GM19452 (cell line): ENCODE measurements around the gene TMEM9.
"Not testable (repeated sequence)": the region's sequence is repeated elsewhere in the genome, so short reads cannot be mapped to it uniquely, and the experiment has no call there.

Source experiments
- ATAC-seq: cut with Tn5 transposase; IDR thresholded peaks from one replicate; pipeline ENCODE4 v1.9.1; 2021; ENCODE audit not compliant: unreplicated experiment

TMEM9 gene

DNA sequence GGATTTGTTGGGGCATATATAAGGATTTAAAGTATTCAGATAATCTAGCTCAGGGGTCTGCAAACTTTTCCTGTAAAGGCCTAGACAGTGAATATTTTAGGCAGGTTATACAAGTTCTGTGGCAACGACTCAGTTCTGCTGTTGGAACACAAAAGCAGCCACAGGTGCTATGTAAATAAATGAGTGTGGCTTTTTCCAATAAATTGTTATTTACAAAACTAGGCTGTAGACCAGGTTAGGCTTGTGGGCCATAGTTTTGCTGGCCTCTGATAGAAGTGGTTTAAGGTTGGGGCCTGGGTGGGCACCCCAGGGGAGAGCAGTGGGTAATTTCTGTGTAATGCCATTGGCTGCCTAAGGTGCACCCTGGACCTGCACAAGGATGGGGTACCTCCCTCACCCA, 19.5 kb upstream of the TMEM9 start:
- ATAC-seq, result no peak

DNA sequence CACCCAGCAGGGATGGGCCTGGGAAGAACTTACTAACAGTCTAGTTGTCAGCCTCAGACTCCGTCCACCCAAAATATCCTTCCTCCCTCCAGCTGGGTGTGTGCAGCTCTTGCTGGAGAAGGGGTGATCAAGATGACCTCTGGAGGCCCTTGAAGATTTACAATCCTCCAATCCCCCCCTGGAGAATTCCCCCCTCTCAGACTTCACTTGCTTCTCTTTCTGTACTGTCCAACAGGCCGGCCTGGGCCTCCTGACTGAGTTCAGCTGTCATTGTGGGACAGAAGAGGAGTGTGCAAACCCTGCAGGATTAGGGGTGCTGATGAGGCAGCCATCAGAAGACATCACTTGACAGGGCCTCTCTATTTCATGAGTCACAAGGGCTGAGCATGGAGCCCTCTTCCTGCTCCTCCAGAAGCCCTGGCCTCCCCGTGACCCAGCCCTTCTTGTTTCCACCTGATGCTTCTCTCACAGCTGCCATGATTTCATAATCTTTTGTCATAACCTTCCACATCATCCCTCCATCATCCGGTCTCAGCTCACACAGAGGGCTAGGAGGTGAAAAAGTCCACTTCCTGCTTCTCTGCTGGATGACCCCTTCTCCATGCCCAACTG, 18.8 kb upstream of the TMEM9 start:
- no peak for ATAC-seq

DNA sequence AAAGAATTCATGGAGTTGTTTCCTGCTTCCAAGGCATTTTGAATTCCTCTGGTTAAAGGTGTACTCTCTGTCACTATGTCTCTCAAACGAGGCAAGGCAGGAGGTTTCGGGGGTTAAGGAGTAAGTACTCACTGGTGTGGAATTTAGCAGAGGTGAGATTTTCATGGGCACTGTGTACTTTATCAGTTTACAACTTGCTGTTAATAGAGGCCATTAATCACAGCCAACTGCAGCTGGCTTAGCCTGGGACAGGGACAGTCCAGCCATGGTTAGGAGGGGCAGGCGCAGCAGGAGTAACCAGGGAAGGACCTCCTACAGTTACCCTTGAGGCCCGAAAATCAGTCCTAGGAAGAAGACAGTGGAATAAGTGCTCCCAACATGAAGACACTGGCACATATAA, 18.1 kb upstream of the TMEM9 start:
- ATAC-seq, result no peak

DNA sequence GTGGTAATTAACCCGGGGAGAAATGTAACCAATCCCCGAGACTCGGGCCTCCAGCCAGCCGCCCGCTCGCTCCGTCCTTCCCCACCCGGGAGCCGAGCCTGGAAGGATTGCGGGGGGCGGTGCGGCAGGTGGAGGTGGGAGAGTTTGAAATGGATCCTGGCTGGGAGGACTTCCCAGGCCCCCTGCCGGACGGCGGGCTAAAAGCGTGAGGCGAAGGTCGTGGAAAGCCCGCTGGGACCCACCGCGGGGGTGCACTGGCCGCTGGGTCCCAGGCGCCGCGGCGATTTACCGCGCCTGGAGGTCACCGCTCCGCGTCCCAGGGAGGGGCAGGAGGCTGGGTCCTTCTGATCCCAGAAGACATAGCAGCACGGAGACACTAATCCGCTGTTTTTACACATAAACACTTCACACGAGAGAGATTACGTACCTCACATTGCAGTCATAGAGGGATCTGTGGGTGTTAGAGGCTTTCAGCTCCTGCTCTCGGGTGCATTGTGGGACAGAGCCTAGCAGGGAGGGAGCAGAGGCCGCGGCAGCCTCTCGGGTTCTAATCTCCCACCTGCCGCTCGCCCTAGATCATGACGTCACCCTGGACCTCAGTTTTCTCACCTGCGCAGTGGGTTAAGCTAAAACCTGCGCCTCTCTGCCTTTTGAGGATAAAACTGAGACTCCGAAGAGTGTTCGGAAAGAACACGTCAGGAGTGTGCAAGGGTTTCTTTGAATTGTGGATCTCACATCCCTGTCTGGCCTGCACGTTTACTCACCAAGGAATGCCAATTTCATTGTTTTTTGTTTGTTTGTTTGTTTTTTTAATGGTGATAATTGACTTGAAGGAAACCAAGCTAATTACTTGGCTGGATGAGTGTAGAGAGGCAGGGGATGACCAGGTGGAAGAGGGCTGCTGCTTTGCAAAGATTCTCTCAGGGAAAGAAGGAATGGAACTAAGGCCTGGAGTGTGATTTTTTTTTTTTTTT, 17.1 kb upstream of the TMEM9 start:
- ATAC-seq, result peak; percentile 35

DNA sequence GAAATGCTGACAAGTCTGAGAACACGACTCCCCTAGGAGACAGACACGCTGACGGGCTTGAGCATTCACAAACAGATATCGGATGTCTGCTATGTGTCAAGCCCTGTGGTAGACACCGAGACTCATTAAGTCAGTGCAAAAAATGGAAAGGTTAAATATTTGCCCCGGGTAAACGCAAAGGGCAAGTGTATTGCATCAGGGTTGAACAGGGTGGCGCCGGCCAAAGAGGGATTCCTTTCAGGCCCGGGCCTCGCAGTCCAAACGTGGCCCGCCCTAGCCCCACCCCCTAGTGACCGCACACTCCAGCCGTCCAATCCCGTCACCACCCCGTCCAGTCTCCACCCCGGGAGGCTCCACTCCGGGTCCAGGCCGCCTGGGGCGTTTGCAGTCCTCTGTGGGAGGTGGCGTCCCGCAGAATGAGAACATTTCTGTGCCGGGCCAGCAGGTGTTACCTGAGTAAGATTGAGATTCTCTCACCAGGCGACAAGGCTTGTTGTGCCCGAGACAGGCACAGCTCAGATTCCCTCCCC, 16.3 kb upstream of the TMEM9 start:
- peak; percentile 96 for ATAC-seq

DNA sequence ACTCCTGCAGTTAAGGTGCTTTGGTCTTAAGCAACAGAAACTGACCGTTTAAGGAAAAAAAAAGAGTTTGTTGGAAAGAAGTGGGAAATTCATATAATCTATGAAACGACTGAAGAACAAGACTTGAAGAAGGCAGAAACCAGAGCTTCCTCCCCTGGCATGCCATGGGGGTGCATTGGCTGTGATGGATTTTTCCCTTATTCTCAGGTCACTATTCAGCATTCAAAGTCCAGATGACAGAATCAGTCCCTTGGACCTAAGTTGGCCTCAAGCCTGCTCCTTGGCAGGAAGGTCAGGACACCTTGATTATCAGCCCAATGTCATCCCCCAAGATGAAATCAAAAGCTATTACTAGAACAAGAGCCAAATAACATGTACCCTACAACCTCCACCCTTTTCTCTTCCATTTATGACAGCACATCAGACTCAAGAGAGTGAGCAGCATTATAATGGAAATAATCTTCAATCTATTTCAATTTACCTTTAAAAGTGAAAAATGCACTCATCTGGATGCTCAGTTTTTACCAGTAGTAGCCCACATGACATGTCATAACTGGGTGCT, 15.8 kb upstream of the TMEM9 start:
- no peak for ATAC-seq

DNA sequence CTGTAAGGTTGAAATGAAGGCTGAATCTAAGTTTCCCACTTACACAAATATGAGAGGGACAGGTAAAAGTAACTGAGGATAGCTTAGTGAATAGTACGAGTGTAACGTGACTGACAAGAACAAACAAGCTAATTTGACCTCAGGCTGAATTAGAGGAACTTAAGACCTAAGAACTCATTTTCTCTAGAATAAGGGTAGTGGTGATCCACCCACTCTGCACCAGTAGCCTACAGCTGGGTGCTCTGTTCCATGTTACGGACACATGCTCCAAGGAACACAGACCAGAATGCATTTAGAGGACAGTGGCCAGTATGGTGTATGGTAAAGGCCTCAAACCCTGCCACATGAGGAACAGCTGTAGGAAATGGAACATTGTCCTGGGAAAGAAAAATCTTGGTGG, 14.9 kb upstream of the TMEM9 start:
- ATAC-seq, result no peak

DNA sequence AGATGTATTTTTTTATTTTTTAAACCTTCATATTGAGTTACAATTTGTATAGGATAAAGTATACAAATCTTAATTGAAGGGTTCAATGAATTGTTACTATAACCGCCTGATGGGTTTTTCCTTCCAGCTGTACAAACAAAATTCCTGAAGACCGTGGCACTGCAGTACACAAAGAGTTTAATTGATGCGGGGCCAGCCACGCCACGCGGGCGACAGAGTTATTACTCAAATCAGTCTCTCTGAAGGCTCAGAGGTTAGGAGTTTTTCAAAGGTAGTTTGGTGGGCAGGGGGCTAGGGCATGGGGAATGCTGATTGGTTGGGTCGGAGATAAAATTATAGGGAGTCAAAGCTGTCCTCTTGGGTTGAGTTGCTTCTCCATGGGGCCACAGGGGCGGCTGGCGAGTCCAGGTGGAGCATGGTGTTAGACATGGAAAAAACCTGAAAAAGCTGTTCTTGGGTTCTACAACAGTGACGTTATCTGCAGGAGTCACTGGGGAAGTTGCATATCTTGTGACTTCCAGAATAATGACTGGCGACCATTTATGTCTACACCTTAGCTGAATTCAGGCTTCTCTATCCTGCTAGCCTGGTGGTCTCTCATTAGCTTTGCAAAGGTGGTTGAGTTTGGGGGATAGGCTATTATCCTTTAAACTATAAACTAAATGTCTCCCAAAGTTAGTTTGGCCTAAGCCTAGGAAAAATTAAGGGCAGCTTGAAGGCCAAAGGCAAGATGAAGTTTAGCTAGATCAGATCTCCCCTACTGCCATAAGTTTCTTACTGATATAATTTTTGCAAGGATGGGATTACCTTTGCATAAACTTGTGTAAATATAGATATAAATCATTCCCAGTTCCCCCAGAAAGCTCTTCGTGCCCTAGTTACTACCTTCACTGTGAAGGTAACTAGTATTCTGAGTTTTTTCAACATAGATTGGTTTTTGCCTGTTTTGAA, 13.0 kb upstream of the TMEM9 start:
- no peak for ATAC-seq

DNA sequence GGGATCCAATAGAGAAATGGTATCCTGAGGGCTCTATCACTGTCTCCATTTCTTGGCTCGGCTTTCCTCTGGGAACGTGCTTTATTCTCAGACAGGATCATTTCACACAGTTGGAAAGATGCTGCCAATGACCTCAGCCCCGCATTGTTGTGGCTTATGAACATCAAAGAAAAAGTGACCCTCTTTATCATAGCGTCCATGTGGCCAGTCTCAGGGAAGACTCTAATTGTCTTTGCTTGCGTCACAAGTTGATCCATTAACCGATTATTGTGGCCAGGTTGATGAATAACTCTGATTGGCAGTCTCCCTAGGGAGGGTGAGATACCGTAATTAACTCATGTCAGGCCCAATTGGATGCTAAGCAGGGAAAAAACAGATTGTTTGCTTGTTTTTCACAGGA, 10.4 kb upstream of the TMEM9 start:
- ATAC-seq, result no peak

DNA sequence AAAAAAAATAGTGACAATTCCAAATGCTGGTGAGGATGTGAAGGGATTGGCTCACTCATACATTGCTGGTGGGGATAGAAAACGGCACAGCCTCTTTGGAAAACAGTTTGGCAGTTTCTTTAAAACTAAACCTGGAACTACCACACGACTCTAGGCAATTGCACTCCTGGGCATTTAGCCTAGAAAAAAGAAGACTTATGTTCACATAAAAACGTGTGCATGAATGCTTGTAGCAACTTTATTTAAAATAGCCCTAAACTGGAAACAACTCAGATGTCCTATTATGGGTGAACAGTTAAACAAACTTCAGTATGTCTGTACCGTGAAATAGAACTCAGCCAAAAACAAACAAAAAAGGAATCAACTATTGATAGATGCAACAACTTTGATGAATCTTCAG, 9.4 kb upstream of the TMEM9 start:
- no peak for ATAC-seq

DNA sequence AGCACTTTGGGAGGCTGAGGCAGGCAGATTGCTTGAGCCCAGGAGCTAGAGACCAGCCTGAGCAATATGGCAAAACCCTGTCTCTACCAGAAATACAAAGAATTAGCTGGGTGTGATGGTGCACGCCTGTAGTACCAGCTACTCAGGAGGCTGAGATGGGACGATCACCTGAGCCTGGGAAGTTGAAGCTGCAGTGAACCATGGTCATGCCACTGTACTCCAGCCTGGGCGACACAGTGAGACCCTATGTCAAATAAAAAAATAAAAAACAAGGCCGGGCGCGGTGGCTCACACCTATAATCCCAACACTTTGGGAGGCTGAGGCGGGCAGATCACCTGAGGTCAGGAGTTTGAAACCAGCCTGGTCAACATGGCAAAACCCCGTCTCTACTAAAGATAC, 8.8 kb upstream of the TMEM9 start:
- ATAC-seq, result not testable (repeated sequence)

DNA sequence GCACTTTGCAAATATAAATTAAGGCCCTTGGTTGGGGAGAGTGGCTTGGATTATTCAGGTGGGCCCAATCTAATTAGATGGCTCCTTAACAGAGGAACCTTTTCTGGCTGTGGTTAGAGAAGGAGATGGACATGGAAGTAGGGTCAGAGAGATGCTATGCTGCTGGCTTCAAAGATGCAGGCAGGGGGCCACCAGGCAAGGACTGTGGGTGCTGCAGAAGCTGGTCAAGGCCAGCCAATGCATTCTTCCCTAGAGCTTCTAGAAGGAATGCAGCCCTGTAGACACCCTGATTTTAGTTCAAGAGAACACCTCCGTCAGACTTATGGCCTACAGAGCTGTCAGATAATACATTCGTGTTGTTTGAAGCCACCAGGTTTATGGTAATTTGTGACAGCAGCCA, 3.7 kb upstream of the TMEM9 start:
- ATAC-seq, result no peak

DNA sequence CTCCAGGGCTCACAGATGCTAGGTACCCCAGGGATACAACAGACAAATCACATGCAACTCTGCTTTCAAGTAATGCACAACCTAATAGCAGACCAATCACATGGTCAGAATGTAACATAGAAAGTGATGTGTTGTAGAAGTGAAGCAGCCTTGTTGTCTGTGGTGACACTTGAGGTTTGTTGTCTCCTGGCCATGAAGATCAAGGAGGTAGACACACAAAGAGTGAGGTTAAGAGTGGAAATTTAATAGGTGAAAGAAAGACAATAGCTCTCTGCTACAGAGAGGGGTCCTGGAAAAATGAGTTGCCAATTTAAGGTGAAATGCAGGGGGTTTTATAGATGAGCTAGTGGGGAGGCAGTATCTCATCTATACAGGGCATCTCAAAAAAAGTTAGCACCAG, 2.5 kb upstream of the TMEM9 start:
- ATAC-seq, result no peak

DNA sequence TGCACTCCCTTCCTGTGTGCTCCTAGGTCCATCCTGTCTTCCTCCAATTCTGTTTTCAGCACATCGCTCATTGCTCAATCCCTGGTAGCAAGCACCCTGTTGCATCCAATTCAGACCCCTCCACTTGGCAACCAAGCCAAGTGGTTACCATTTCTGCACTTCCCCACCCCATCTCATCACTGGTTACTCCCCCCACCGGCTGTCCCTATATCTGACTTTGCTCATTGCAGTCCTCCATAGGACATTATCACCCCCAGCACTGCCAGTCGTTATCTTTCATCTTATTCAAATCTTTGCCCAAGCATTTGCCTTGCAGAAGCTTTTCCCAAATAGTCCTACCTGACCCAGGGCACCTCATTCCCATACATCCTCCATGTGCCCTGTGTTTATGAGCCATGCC, 2.1 kb upstream of the TMEM9 start:
- ATAC-seq, result no peak

DNA sequence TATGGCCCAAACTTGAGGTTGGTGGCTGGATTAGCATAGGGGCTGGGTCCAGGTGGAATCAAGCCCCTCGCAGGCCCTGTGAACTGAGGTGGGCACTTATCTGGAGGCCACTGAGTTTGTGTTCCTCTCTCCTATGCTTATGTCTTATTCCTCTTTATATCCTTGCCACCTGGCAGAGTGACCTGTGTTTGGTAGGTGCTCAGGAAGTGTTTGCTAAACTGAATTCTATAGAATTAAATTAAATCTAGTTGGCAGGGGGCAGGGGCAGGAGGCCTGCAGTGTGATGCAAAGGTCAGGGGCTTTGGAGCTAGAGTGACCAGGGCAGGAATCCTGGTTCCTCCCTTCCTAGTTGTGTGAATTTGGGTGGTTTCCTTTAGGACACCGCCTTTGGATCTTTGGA, 1.1 kb upstream of the TMEM9 start:
- no peak for ATAC-seq

DNA sequence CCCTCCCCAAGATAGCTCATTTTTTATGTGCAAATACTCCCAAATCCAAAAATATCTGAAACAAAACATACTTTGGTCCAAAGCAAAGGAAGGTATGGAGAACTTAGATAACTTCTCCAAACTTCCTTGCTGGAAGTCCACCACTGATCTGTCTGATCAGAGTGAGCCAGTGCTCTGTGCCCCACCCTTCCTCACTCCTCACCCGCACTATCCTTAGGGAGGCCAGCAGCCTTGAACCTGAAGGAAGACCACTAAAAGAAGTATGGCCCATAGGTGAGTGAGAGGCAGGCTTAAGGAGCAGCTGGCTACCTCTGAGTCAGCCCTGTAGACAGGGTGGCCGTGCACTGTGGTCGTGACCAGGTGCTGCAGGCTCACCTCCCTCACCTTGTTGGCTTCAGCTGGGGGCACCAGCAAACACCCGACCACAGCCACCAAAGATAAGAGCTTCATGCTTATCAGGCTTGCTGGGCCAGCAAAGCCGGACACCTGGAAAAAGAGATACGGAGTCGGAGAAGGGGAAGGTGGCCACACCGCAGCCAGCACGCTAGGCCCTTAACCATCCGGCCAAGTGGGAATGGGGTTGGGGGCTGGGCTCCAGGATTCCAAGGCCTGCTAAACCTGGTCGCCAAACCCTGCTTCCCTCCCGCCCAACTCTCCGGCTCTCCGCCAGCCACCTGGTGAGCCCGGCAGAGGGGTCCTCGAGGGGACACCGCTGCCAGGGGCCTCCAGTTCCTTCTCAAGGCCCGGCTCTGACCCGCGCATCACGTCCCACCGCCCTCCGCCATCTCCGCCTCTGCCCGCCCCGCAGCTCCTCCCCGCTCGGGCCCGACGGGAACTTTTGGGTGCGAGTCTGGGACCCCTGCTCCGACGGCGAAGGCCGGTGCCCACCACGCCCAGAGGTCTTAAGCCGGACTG, 543 bp downstream of the TMEM9 start:
- peak; percentile 72 for ATAC-seq

DNA sequence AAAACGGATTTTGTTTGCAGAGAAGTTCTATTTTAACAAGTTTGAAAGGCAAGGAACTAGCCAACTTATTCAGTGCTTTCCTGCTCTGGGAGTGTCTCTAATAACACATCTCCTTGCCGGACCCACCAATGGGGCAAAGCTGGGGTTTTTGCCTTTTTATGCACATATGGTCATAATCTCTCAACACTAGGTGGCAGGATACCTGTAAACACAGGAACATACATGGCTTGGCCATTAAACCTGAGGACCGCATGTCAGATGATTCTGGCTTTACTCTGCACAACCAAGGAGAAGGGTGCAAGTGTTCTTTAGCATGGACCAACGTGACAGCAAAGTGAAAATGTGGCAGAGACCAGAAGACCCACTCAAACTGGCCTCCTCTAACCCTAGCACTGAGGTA, 4.9 kb downstream of the TMEM9 start:
- no peak for ATAC-seq

DNA sequence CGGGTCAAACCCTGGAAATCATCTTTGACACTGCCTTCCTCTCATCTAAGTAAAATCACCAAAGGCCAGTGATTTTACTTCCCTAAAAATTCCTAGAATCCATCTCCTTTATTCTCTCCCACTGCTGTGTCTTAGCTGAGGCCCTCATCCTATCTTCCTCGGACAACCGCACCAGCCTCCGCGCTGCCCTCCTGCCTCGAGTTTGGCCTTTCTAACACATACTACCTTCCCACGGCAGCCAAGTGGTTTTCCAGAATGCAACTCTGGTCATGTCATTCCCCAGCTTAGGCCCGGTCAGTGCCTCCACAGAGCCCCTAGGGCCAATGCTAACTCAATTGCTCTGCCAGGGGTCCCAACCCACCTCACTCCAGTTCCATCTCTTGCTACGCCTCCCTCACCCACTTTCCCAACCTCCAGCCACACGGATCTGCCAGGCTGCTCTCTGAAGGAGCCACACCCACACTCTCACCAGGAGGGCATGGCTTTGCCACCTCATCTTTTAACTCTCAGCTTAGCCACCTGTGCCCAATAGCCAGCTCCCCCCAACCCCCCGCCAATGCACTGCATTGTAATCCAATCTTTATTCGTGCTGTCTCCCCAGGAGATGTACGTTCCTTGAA, 6.8 kb downstream of the TMEM9 start:
- ATAC-seq, result no peak

DNA sequence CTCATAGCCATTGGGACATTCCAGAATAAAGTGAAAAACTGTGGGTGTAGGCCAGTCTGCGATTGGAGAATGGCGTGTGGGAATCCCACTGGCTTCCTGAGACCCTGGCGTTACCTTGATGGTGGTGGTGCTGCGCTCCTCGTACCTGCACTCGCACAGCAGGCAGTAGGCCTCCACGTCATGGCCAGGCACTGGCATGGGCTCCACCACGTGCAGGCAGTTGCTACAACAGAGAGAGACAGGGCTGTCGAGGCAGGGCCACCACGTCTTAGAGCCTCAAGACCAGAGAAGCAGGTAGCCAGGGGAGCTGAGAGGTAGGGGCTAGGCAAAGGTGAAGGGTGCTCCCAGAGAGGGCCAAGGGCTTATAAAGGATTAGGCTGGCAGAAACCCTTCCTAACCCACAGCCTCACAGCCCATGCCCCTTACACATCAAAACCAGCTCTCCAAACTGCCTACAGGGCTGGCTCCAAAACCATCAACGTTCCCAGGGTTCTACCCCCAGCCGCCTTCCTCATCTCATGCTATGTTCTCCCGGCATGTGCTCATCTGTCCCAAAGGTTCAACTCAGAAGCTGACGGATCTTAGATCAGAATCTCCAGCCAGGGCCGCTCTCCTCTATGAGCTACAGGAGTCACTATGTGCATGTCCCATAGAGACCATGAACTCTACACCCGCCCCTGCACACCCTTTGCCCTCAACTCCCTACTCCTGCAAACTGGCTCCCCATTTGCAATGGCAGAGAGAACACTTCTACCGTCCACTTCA, 7.5 kb downstream of the TMEM9 start:
- no peak for ATAC-seq
